Sigmoid colon (tissue), 4 donors: ENCODE measurements around the gene GPC3.

Source experiments
- EP300 ChIP-seq, 4 donors: sonication (generic); formaldehyde crosslinking; IDR thresholded peaks; one replicate each; pipeline ENCODE4 v1.6.1; 2017; ENCODE audit warnings: antibody characterized with exemption in 4 of 4
- POLR2A ChIP-seq, 2 donors: fragments of 450-650 bp; IDR thresholded peaks; one replicate each; pipeline ENCODE4 v1.6.1; 2016; ENCODE audit warnings: antibody characterized with exemption in 2 of 2, mild to moderate bottlenecking in 2 of 2, moderate library complexity in 2 of 2
- POLR2AphosphoS5 ChIP-seq, 4 donors: sonication (generic); formaldehyde crosslinking; IDR thresholded peaks; one replicate each; pipeline ENCODE4 v1.6.1; 2017; ENCODE audit warnings: antibody characterized with exemption in 4 of 4
- TF ChIP-seq, protein P1 (sequence below), 4 experiments: fragments of 450-650 bp in 3 of 4; fragments of 200-600 bp in 1 of 4; IDR thresholded peaks; one replicate each; pipeline ENCODE4 v1.5.1; 2016 to 2019; ENCODE audit warnings: antibody characterized with exemption in 4 of 4, mild to moderate bottlenecking in 3 of 4, moderate library complexity in 2 of 4

DNA sequence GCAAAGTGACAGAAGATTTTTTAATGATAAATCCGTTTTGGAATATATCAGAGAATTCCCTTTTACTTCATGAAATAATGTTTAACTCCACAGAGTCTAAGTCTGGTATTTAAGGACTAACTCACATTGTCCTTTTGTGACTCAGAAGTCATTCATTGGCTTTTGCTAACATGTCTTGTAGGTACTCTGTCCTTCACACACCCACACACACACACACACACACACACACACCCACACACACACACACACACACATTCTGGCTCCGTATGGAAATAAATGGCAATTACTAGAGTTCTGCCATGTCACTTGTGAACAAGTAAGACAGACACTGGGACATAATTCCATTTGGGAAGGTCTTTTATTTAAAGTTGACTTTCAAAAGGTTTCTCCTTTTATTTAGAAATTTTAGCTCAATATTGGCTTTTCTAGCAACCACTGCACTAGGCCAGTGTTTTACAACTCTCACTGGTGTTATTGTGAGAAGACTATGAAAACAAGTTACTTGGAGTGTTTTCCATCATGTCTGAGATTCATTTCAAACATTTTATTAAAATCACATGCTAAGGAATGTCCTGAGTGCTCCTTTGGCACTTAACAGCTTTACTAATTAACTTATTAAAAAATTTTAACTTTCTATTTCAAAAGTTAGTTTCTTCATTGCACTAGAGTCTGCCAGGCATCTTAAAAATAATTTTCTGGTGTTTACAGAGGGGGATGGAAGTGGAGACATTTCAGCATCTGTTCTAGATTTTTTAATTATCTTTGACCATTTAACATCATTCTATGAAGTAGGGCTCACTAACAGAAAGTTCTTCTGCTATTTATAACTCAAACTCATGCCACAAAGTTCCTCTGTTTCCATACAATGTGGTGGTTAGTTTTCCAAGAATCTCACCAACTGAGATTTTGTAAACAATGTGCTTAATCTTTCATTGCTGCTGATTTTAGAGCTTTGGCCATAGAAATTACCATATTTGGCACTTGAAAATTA, 329.8 kb downstream of the GPC3 start:
- TF ChIP-seq, protein P1, sequence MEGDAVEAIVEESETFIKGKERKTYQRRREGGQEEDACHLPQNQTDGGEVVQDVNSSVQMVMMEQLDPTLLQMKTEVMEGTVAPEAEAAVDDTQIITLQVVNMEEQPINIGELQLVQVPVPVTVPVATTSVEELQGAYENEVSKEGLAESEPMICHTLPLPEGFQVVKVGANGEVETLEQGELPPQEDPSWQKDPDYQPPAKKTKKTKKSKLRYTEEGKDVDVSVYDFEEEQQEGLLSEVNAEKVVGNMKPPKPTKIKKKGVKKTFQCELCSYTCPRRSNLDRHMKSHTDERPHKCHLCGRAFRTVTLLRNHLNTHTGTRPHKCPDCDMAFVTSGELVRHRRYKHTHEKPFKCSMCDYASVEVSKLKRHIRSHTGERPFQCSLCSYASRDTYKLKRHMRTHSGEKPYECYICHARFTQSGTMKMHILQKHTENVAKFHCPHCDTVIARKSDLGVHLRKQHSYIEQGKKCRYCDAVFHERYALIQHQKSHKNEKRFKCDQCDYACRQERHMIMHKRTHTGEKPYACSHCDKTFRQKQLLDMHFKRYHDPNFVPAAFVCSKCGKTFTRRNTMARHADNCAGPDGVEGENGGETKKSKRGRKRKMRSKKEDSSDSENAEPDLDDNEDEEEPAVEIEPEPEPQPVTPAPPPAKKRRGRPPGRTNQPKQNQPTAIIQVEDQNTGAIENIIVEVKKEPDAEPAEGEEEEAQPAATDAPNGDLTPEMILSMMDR (IDR thresholded peaks at IDR 0.05): no peak
- TF ChIP-seq POLR2A (IDR thresholded peaks at IDR 0.05) (no peak), EP300 (IDR thresholded peaks at IDR 0.05) (no peak), POLR2AphosphoS5 (IDR thresholded peaks at IDR 0.05) (no peak)
